GM12878 (cell line): ENCODE data around the gene HOXB1.
"Not testable (repeated sequence)": the region's sequence is repeated elsewhere in the genome, so short reads cannot be mapped to it uniquely, and the experiment has no call there.

Experiments used
- CTCF ChIP-seq, 3 experiments: IDR thresholded peaks in 2 of 3; conservative IDR thresholded peaks in 1 of 3; 2 replicates each; pipeline ENCODE4 v1.5.1; 2011; ENCODE audit warnings: low read depth in 3 of 3, low read length in 3 of 3, mild to moderate bottlenecking in 3 of 3, control low read depth in 2 of 3, moderate library complexity in 2 of 3, inconsistent platforms in 1 of 3, mixed read lengths in 1 of 3; ENCODE audit not compliant: control insufficient read depth in 2 of 3, insufficient read depth in 1 of 3; ENCODE audit errors: extremely low read depth in 1 of 3
- POLR2A ChIP-seq: IDR thresholded peaks from 2 replicates; pipeline ENCODE4 v1.6.1; 2011; ENCODE audit warnings: low read depth, mild to moderate bottlenecking, low read length
- SMC3 ChIP-seq: IDR thresholded peaks from 2 replicates; pipeline ENCODE4 v1.6.1; 2011; ENCODE audit warnings: low read length, improper control_type of control experiment, borderline replicate concordance
- TF ChIP-seq, protein P1 (sequence below): IDR thresholded peaks from 2 replicates; pipeline ENCODE4 v1.6.1; 2011; ENCODE audit warnings: low read depth, low read length, improper control_type of control experiment, borderline replicate concordance

GRCh38 chr17:48535793-48536559 is 5.2 kb upstream of the HOXB1 start:
- TF ChIP-seq CTCF (IDR thresholded peaks at IDR 0.05 in 2 of 3, conservative IDR thresholded peaks at IDR 0.05 in 1 of 3; ENCODE audit: control insufficient read depth in 2 of 3, extremely low read depth in 1 of 3, insufficient read depth in 1 of 3, low read depth in 3 of 3, low read length in 3 of 3); POLR2A; SMC3: not testable (repeated sequence)
- TF ChIP-seq, protein P1, sequence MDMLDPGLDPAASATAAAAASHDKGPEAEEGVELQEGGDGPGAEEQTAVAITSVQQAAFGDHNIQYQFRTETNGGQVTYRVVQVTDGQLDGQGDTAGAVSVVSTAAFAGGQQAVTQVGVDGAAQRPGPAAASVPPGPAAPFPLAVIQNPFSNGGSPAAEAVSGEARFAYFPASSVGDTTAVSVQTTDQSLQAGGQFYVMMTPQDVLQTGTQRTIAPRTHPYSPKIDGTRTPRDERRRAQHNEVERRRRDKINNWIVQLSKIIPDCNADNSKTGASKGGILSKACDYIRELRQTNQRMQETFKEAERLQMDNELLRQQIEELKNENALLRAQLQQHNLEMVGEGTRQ = not testable (repeated sequence)
